Measurements from ENCODE around the gene RCBTB1.
A peak's percentile ranks its signal among the peaks of the same experiment; 100 is the strongest.
"Not testable (repeated sequence)": the region's sequence is repeated elsewhere in the genome, so short reads cannot be mapped to it uniquely, and the experiment has no call there.

RCBTB1 gene

GRCh38 chr13:49499889-49500660 is 85.3 kb downstream of the RCBTB1 start:
- ChIA-PET CTCF (no interaction called here), POLR2A (no interaction called here)
- TF ChIP-seq ELF4 (IDR thresholded peaks at IDR 0.05) (no peak), FOXA1 (IDR thresholded peaks at IDR 0.05) (no peak), FOXM1 (IDR thresholded peaks at IDR 0.05; ENCODE audit: borderline replicate concordance) (no peak), NFRKB (IDR thresholded peaks at IDR 0.05) (no peak), TARDBP (IDR thresholded peaks at IDR 0.05) (no peak), ZNF384 (IDR thresholded peaks at IDR 0.05) (no peak), SUZ12 (IDR thresholded peaks at IDR 0.05) (no peak), ARNT (IDR thresholded peaks at IDR 0.05) (no peak), LEF1 (IDR thresholded peaks at IDR 0.05; ENCODE audit: borderline replicate concordance) (no peak), CTBP1 (IDR thresholded peaks at IDR 0.05; ENCODE audit: borderline replicate concordance) (no peak), FOXK2 (IDR thresholded peaks at IDR 0.05) (no peak), BHLHE40 (IDR thresholded peaks at IDR 0.05; ENCODE audit: borderline replicate concordance) (no peak), HDGF (IDR thresholded peaks at IDR 0.05; ENCODE audit: borderline replicate concordance) (no peak), L3MBTL2 (conservative IDR thresholded peaks at IDR 0.05) (no peak)
- no peak for DNase-seq (ENCODE audit: extremely low spot score)

GRCh38 chr13:49498206-49498605 is 87.2 kb downstream of the RCBTB1 start:
- DNase-seq (ENCODE audit: extremely low spot score): no peak
- TF ChIP-seq TARDBP (IDR thresholded peaks at IDR 0.05) (no peak), BHLHE40 (IDR thresholded peaks at IDR 0.05; ENCODE audit: borderline replicate concordance) (no peak), FOXK2 (IDR thresholded peaks at IDR 0.05) (no peak), ARNT (IDR thresholded peaks at IDR 0.05) (no peak), CTBP1 (IDR thresholded peaks at IDR 0.05; ENCODE audit: borderline replicate concordance) (no peak), L3MBTL2 (conservative IDR thresholded peaks at IDR 0.05) (no peak), NFRKB (IDR thresholded peaks at IDR 0.05) (no peak), ELF4 (IDR thresholded peaks at IDR 0.05) (no peak)
- CTCF ChIA-PET: interaction anchor here (0.8 kb wide), 1 partner anchor 187 kb away, joined by 4 read pairs; no protein-coding TSS in a partner anchor
- POLR2A ChIA-PET: no interaction called here

GRCh38 chr13:49497272-49497671 is 88.1 kb downstream of the RCBTB1 start:
- TF ChIP-seq L3MBTL2 (conservative IDR thresholded peaks at IDR 0.05) (no peak), ZNF384 (IDR thresholded peaks at IDR 0.05) (no peak), SP1 (IDR thresholded peaks at IDR 0.05) (no peak)
- CTCF ChIA-PET: no interaction called here
- POLR2A ChIA-PET: no interaction called here
- no peak for DNase-seq (ENCODE audit: extremely low spot score)

GRCh38 chr13:49496837-49497236 is 88.5 kb downstream of the RCBTB1 start:
- POLR2A ChIA-PET: interaction anchor here (1.8 kb wide), 1 partner anchor 10 kb away, joined by 7 read pairs; no protein-coding TSS in a partner anchor
- DNase-seq (ENCODE audit: extremely low spot score); CTCF ChIA-PET: not testable (repeated sequence)

- CTCF ChIA-PET: no interaction called here
- TF ChIP-seq CTBP1 (IDR thresholded peaks at IDR 0.05; ENCODE audit: borderline replicate concordance) (no peak), BHLHE40 (IDR thresholded peaks at IDR 0.05; ENCODE audit: borderline replicate concordance) (no peak), FOXK2 (IDR thresholded peaks at IDR 0.05) (no peak), TARDBP (IDR thresholded peaks at IDR 0.05) (no peak), FOXA1 (IDR thresholded peaks at IDR 0.05) (no peak), SUZ12 (IDR thresholded peaks at IDR 0.05) (no peak), L3MBTL2 (conservative IDR thresholded peaks at IDR 0.05) (no peak), LEF1 (IDR thresholded peaks at IDR 0.05; ENCODE audit: borderline replicate concordance) (no peak), HDGF (IDR thresholded peaks at IDR 0.05; ENCODE audit: borderline replicate concordance) (no peak), ARNT (IDR thresholded peaks at IDR 0.05) (no peak), NFRKB (IDR thresholded peaks at IDR 0.05) (no peak), FOXM1 (IDR thresholded peaks at IDR 0.05; ENCODE audit: borderline replicate concordance) (no peak), ZNF384 (IDR thresholded peaks at IDR 0.05) (no peak), SP1 (IDR thresholded peaks at IDR 0.05) (no peak), ELF4 (IDR thresholded peaks at IDR 0.05) (no peak), PKNOX1 (IDR thresholded peaks at IDR 0.05) (no peak)
- POLR2A ChIA-PET: interaction anchor here (1.1 to 1.8 kb wide), 2 partner anchors 11 to 51 kb away, joined by 4 to 7 read pairs; partner anchors contain the start of genes CAB39L and SETDB2
- peak; percentile 39 for DNase-seq (ENCODE audit: extremely low spot score)
Measured at GRCh38 chr13:49495783-49496762, 89.3 kb downstream of the RCBTB1 start, which contains the start of gene PHF11. TSS of gene PHF11 (plus strand) at chr13:49495953. CDS start at chr13:49496002, 49 bp downstream.

GRCh38 chr13:49494645-49495044 is 90.7 kb downstream of the RCBTB1 start:
- ChIA-PET POLR2A (interaction anchor here (1.0 kb wide), 1 partner anchor 50 kb away, joined by 3 read pairs; the partner anchor contains the start of genes CAB39L and SETDB2), CTCF (no interaction called here)
- no peak for TF ChIP-seq CTBP1 (IDR thresholded peaks at IDR 0.05; ENCODE audit: borderline replicate concordance)
- no peak for TF ChIP-seq PKNOX1 (IDR thresholded peaks at IDR 0.05)
- TF ChIP-seq LEF1 (IDR thresholded peaks at IDR 0.05; ENCODE audit: borderline replicate concordance): no peak
- TF ChIP-seq ELF4 (IDR thresholded peaks at IDR 0.05): no peak
- no peak for TF ChIP-seq ARNT (IDR thresholded peaks at IDR 0.05)
- TF ChIP-seq BHLHE40 (IDR thresholded peaks at IDR 0.05; ENCODE audit: borderline replicate concordance): no peak
- no peak for TF ChIP-seq ZNF384 (IDR thresholded peaks at IDR 0.05)
- no peak for TF ChIP-seq FOXM1 (IDR thresholded peaks at IDR 0.05; ENCODE audit: borderline replicate concordance)
- TF ChIP-seq SUZ12 (IDR thresholded peaks at IDR 0.05): no peak
- TF ChIP-seq HDGF (IDR thresholded peaks at IDR 0.05; ENCODE audit: borderline replicate concordance): no peak
- no peak for TF ChIP-seq FOXK2 (IDR thresholded peaks at IDR 0.05)
- no peak for TF ChIP-seq FOXA1 (IDR thresholded peaks at IDR 0.05)
- TF ChIP-seq SP1 (IDR thresholded peaks at IDR 0.05): no peak
- no peak for TF ChIP-seq TARDBP (IDR thresholded peaks at IDR 0.05)
- TF ChIP-seq L3MBTL2 (conservative IDR thresholded peaks at IDR 0.05): no peak
- DNase-seq (ENCODE audit: extremely low spot score): no peak
